Spinal cord (tissue), 10 donors: Measurements from ENCODE around the gene KCNB1. TPM values are rescaled to one million over a fixed set of nuclear protein-coding genes. Genes with fewer than 3 reads are reported as not detected.

Experiments
- DNase-seq, 6 donors: peaks; one replicate each; pipeline versions ENCODE4 v3.0.0 to v3.0.0-alpha.2; 2013 to 2015; ENCODE audit warnings: low spot score in 6 of 6, low read depth in 4 of 6
- H3K27ac ChIP-seq: one replicate; pipeline ENCODE4 v1.5.1; 2013; ENCODE audit warnings: low read depth, low read length, control low read depth
- H3K27me3 ChIP-seq: one replicate; pipeline ENCODE4 v1.6.1; 2013; ENCODE audit warnings: low read length; ENCODE audit not compliant: control insufficient read depth, insufficient read depth
- H3K36me3 ChIP-seq: one replicate; pipeline ENCODE4 v1.6.1; 2013; ENCODE audit warnings: low read length; ENCODE audit not compliant: control insufficient read depth, insufficient read depth
- H3K4me1 ChIP-seq: one replicate; pipeline ENCODE4 v1.6.1; 2013; ENCODE audit warnings: low read length; ENCODE audit not compliant: control insufficient read depth, insufficient read depth
- H3K4me3 ChIP-seq: one replicate; pipeline ENCODE4 v1.5.1; 2013; ENCODE audit warnings: low read depth, low read length, control low read depth
- H3K9me3 ChIP-seq: one replicate; pipeline ENCODE4 v1.6.1; 2013; ENCODE audit warnings: low read length; ENCODE audit not compliant: control insufficient read depth, insufficient read depth
- WGBS: methylation state at CpG from one replicate; pipeline ENCODE4 v1.1.5; 2013; ENCODE audit warnings: missing lambda C conversion rate; ENCODE audit not compliant: insufficient coverage; 5-methylcytosine and 5-hydroxymethylcytosine counted together
- polyA plus RNA-seq, 2 donors: library from polyadenylated mRNA; unstranded; fragments of 120-200 nt; gene quantifications; one replicate each; pipeline ENCODE4 v1.2.1, GENCODE V29; 2013; ENCODE audit not compliant: insufficient read length in 2 of 2
- total RNA-seq, 2 donors: library from RNA; depleted of rRNA in 1 of 2; stranded (reverse); fragments of 120-200 nt in 1 of 2; fragments of >200 nt in 1 of 2; gene quantifications; one replicate each; pipeline versions ENCODE4 v1.2.3 to v1.2.4, GENCODE V29; 2013 to 2014
- donor health status: healthy.

The KCNB1 gene
- total and polyA plus RNA-seq, 4 donors: 8.0 to 46.7 (median 15.1) TPM

DNA sequence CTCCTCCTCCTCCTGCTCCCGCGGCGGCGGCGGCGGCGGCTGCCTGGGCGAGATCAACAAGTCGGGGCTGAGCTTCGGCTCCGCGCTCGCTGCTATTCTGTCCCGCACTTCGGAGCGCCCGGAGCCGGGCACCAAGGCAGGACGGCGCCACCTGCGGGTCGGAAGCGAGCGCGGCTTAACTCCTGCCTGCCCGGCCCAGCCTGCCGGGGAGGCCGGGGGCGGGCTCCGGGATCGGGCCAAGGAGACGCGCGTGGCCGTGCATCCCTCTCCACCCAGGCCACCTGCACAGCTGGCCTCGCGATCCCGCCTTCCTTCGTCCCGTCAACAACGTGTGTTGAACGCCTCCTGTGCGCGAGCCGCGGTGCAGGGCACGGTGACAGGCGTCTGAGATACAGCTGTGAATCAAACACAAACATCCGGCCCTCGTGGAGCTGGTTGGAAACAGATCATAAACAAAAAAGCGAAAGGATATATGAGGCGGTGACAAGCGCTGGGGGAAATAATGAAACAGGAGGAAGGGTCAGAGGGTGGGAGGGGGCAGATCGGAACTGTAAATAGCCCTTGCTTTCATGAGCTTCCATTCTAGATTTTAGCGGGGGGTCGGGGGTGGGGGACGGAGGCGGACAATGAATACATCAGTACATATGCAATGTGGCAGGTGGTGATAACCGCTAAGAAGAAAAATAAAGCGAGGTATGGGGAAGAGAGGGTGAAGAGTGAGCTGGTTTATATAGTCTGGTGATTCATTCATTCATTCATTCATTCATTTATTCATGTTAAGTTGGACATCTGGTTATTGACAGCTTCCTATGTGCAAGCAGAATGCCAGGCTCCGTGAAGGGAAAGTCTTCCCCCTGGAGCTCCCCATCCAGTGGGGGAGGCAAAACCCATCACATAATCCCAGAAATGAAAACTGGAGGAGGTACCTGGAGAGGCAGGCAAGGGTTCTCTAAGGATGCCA lies 2.0 kb upstream of the KCNB1 start:
- Histone ChIP-seq H3K27ac (no peak overlapping the region), H3K27me3 (peaks cover 4% of the 10 kb centered on the region), H3K4me1 (peaks cover 32% of the 10 kb centered on the region), H3K36me3 (peaks cover 15% of the 10 kb centered on the region), H3K9me3 (no peaks in the 10 kb centered on the region), H3K4me3 (peak overlapping the region; percentile 53)
- DNase-seq: peak; percentile 46 to 96 (median 78)
- under 1% methylated on average over 59 of the region's 61 CpGs for WGBS

DNA sequence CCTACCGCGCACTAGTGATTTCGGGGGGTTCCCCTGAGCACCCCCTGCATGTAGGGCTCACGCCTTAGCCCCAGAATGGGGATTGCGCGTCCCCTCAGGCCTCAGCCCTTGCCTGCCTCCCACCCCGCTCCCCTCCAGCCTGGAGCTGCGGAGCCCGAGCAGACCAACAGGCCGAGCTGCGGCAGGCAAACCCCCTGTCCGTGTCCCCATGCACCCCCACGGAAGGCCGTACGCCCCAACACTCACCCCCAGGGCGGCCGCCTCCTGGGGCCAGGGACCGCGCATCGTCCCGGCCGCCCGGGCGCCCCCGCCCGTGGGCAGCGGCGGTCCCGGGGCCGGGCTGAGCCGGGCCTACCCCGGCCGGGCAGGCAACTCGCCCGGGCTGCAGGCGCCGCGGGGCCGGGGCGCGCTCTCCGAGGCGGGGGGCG lies 1.2 kb upstream of the KCNB1 start:
- peak in 1 of 6 donors; percentile 62 for DNase-seq
- Histone ChIP-seq H3K4me1 (peaks cover 32% of the 10 kb centered on the region), H3K36me3 (peaks cover 15% of the 10 kb centered on the region), H3K27ac (no peak overlapping the region), H3K4me3 (peak overlapping the region; percentile 43), H3K27me3 (peaks cover 4% of the 10 kb centered on the region), H3K9me3 (no peaks in the 10 kb centered on the region)
- WGBS: 0% methylated on average over 44 of the region's 44 CpGs

DNA sequence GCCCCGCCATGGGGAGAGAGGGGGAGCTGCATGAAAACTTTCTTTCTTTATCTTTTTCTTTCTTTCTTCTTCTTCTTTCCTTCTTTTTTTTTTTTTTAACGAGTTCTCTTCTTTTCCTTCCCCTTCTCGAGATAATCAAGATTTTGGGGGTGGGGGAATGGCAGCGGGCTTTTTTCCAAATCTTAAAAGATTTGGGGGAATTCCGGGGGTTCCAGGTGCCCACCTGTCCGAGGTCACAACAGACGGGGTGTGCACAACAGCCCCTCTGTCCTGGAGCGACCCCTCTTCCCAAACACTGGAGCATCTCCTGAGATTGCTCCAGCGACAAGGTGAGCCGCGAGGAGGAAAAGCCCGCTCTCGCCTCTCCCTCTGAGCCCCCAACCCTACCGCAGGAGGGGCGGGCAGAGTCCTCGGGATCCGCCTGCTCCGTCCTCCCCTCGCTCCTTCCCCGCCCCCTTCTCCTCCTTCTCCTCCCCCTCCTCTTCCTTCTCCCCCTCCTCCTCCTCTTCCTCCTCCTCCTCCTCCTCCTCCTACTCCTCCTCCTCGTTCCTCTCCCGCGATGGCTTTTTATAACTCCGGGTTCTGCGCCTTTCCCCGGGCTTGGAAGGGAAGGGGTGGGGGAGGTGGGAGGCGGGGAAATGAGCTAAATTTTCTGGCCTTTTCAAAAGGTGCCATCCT lies 689 bp upstream of the KCNB1 start:
- DNase-seq: peak in 2 of 6 donors; percentile 31 to 88
- Histone ChIP-seq H3K27me3 (peaks cover 4% of the 10 kb centered on the region), H3K9me3 (no peaks in the 10 kb centered on the region), H3K36me3 (peaks cover 15% of the 10 kb centered on the region), H3K4me1 (peaks cover 32% of the 10 kb centered on the region), H3K4me3 (peak overlapping the region; percentile 43), H3K27ac (no peak overlapping the region)
- WGBS: 0% methylated on average over 12 of the region's 27 CpGs

DNA sequence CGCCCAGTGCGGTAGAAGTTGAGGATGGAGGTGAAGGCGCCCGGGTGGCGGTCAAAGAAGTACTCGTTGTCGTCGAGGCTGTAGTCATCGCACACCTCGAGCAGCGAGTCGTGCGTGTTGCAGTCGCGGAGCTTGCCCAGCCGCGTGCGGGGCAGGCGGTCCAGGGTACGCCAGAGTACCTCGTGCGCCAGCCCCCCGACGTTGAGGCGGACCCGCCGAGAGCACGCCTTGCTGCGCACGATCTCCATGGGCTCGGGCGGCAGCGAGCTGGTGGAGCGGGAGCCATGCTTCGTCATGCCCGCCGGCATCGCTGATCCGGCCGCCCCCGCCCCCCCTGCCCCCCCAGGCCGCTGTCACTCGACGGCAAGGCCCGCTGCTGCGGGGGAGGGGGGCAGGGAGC lies 295 bp downstream of the KCNB1 start:
- no peaks in the 10 kb centered on the region for H3K9me3 ChIP-seq
- no peak overlapping the region for H3K27ac ChIP-seq
- H3K4me1 ChIP-seq: peaks cover 32% of the 10 kb centered on the region

DNA sequence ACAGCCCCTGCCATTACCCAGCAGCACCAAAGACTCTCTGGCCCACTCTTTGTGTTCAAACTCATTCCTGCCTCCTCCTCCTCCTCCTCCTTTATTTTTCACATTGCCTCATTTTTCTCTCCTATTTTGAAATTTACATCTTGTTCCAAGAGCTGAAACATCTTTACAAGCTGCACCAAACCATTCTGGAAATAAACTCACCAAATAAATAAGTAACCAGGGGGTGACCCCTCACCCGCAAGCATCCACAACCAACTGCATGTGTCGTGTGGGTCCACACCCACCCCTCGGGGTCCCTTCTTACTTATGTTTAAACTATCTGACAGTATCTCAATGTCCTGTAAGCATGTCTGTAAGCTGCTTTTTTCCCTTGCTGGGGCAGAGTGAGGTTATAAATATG lies 1.4 kb downstream of the KCNB1 start:
- H3K27ac ChIP-seq: no peak overlapping the region

More for the DNA sequence above, 295 bp downstream of the KCNB1 start:
- no peak overlapping the region for H3K4me3 ChIP-seq
- H3K36me3 ChIP-seq: peaks cover 18% of the 10 kb centered on the region
- peaks cover 2% of the 10 kb centered on the region for H3K27me3 ChIP-seq
- no peak for DNase-seq
- 74% methylated on average over 33 of the region's 46 CpGs for WGBS

DNA sequence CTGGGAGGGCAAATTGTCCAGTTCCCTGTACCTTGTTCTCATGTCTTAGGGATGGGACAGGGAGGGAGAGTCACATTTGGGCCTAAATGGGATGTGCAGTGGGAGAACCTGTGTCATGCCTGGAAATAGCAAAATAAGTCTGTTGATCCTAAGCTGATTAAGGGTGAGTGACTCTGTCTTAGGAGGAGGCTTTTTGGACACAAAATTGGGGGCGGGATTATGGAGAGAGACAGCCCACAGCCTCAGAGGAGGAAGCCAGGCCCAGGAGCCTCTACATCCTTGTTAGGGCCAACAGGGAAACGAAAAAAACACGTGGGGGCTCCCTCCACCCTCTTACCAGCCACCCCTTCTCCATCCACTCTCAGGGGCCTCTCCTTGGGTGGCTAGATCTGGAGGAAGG lies 2.2 kb downstream of the KCNB1 start:
- Histone ChIP-seq H3K4me1 (peaks cover 32% of the 10 kb centered on the region), H3K27me3 (peaks cover 2% of the 10 kb centered on the region), H3K9me3 (no peaks in the 10 kb centered on the region), H3K4me3 (no peak overlapping the region), H3K36me3 (peaks cover 24% of the 10 kb centered on the region), H3K27ac (no peak overlapping the region)
- 100% methylated on average over 1 of the region's 3 CpGs for WGBS
- no peak for DNase-seq

More for the DNA sequence above, 1.4 kb downstream of the KCNB1 start:
- DNase-seq: no peak
- no peak overlapping the region for H3K4me3 ChIP-seq
- peaks cover 32% of the 10 kb centered on the region for H3K4me1 ChIP-seq
- 100% methylated on average over 2 of the region's 3 CpGs for WGBS
- no peaks in the 10 kb centered on the region for H3K9me3 ChIP-seq
- peaks cover 2% of the 10 kb centered on the region for H3K27me3 ChIP-seq
- peaks cover 18% of the 10 kb centered on the region for H3K36me3 ChIP-seq

DNA sequence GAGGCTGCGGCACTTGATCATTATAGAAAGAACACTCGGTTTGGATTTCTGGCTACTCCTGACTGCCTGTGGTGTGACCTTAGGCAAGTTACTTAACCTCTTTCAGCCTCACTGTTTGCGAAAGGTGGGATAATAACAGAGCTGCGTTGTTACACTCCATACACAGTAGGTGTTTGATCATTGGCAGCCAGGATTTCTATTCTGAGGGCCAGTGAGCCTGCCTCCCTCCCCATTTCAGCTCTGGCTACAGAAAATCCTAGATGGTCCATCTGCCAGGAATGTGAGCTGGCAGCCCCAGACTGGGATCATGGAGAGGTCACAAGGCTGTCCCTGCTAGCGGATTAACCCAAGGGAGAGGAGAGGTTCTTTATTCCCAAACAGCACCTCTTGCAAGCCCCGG lies 2.7 kb downstream of the KCNB1 start:
- DNase-seq: no peak
- H3K27ac ChIP-seq: no peak overlapping the region
- WGBS: 60% methylated on average over 4 of the region's 6 CpGs

DNA sequence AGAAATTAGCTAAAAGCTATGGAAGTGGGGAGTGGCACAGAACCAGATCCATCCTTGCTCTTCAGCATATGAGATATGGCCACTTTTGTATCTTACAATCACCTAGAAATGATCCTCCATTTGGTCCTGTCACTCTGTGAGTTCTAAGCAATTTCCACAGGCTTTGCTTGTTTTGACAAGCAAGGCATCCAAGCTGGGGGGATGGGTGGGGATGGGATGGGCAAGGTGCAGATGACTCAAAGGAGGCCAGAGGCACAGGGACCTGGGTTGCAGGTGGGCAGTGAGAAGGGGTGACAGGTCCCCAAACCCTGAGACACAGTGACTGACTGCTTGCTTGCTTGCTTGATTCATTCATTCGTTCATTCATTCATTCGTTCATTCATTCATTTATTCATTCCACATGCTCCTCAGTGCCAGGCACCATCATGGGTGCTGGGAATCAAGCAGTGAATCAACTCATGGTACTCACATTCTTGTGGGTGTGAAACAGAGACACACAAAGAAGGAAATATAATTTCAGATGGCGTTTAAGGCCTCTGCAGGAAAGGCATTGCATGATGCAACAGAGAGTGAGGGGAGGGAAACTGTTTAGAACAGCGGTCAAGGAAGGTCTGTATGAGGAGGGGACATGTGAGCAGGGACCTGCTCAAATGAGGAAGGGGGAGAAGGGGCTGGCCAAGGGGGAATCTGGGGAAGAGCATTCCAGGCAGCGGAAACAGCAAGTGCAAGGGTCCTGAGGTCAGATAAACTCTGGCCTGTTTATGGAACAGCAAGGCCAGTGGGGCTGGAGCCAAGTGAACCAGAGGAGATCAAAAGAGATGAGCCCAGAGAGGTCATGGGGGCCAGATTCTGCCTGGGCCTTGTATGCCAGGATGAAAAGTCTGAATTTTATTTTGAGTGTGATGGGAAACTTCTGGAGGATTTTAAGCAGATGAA lies 3.4 kb downstream of the KCNB1 start:
- Histone ChIP-seq H3K27ac (no peak overlapping the region), H3K4me1 (peaks cover 25% of the 10 kb centered on the region), H3K27me3 (no peaks in the 10 kb centered on the region), H3K4me3 (no peak overlapping the region), H3K36me3 (peaks cover 24% of the 10 kb centered on the region), H3K9me3 (no peaks in the 10 kb centered on the region)
- 91% methylated on average over 3 of the region's 5 CpGs for WGBS
- no peak for DNase-seq

More for the DNA sequence above, 2.7 kb downstream of the KCNB1 start:
- peaks cover 30% of the 10 kb centered on the region for H3K4me1 ChIP-seq
- H3K27me3 ChIP-seq: peaks cover under 1% of the 10 kb centered on the region
- no peak overlapping the region for H3K4me3 ChIP-seq
- H3K36me3 ChIP-seq: peaks cover 24% of the 10 kb centered on the region
- no peaks in the 10 kb centered on the region for H3K9me3 ChIP-seq

DNA sequence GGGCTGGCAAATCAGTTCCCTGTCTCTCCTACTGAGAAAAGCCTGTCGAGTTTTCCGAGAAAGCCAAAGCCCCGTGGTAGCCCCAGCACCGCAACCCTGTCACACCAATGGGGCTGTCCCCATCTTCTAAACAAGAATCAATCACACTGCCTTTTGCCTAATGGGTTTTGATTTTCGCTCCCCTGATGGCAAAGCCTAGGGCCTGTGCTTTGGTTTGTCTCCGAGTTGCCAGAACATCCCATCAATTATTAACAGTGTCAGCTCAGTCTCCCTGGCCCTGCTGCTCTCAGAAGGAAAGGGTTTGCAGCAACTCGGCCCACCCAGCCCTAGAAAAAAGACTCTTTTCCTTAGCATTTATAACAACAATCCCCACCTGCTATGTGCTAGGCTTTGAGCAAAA lies 4.2 kb downstream of the KCNB1 start:
- Histone ChIP-seq H3K4me1 (peaks cover 20% of the 10 kb centered on the region), H3K4me3 (no peak overlapping the region), H3K9me3 (no peaks in the 10 kb centered on the region), H3K36me3 (peaks cover 24% of the 10 kb centered on the region), H3K27me3 (no peaks in the 10 kb centered on the region), H3K27ac (no peak overlapping the region)
- DNase-seq: no peak
- WGBS: 67% methylated on average over 6 of the region's 7 CpGs
